Melanocyte of skin (primary cell): Measurements from ENCODE around the gene LPAR3. TPM values are rescaled to one million over a fixed set of nuclear protein-coding genes. Genes with fewer than 3 reads are reported as not detected.

Source experiments
- total RNA-seq, 2 donors: library from RNA; depleted of rRNA; stranded (reverse); fragments of >200 nt; gene quantifications; 2 replicates each; pipeline ENCODE4 v1.2.3, GENCODE V29; 2012

The LPAR3 gene
- total RNA-seq, result 1 to 10 TPM; 1.4 to 9.7 TPM

GRCh38 chr1:84892705-84893618, at the start of gene LPAR3:
TSS of gene LPAR3 (minus strand) at chr1:84893206. CDS start at chr1:84866120, 27,086 bp downstream.

Other genes with a start within 250 kb of the LPAR3 start
- gene SSX2IP, start 202.7 kb downstream of the LPAR3 start, total RNA-seq, result 10 to 100 TPM; 14.5 to 14.7 TPM
- gene MCOLN2, start 103.9 kb upstream of the LPAR3 start, total RNA-seq, result 1 to 10 TPM; 4.8 to 7.3 TPM
- 10 to 100 TPM in 1 of 2 donors, 1 to 10 TPM in 1; 8.6 to 13.0 TPM for gene MCOLN3, start 155.3 kb upstream of the LPAR3 start, total RNA-seq